Spinal cord (tissue), 10 donors: Measurements from ENCODE around the gene PCARE. TPM values are rescaled to one million over a fixed set of nuclear protein-coding genes. Genes with fewer than 3 reads are reported as not detected.

Source experiments
- DNase-seq, 6 donors: peaks; one replicate each; pipeline versions ENCODE4 v3.0.0 to v3.0.0-alpha.2; 2013 to 2015; ENCODE audit warnings: low spot score in 6 of 6, low read depth in 4 of 6
- H3K27ac ChIP-seq: one replicate; pipeline ENCODE4 v1.5.1; 2013; ENCODE audit warnings: low read depth, low read length, control low read depth
- H3K27me3 ChIP-seq: one replicate; pipeline ENCODE4 v1.6.1; 2013; ENCODE audit warnings: low read length; ENCODE audit not compliant: control insufficient read depth, insufficient read depth
- H3K36me3 ChIP-seq: one replicate; pipeline ENCODE4 v1.6.1; 2013; ENCODE audit warnings: low read length; ENCODE audit not compliant: control insufficient read depth, insufficient read depth
- H3K4me1 ChIP-seq: one replicate; pipeline ENCODE4 v1.6.1; 2013; ENCODE audit warnings: low read length; ENCODE audit not compliant: control insufficient read depth, insufficient read depth
- H3K4me3 ChIP-seq: one replicate; pipeline ENCODE4 v1.5.1; 2013; ENCODE audit warnings: low read depth, low read length, control low read depth
- H3K9me3 ChIP-seq: one replicate; pipeline ENCODE4 v1.6.1; 2013; ENCODE audit warnings: low read length; ENCODE audit not compliant: control insufficient read depth, insufficient read depth
- WGBS: methylation state at CpG from one replicate; pipeline ENCODE4 v1.1.5; 2013; ENCODE audit warnings: missing lambda C conversion rate; ENCODE audit not compliant: insufficient coverage; 5-methylcytosine and 5-hydroxymethylcytosine counted together
- long read RNA-seq, 4 donors: transcript quantifications; one replicate each; lab custom pipeline, GENCODE V29; 2026
- polyA plus RNA-seq, 2 donors: library from polyadenylated mRNA; unstranded; fragments of 120-200 nt; gene quantifications; one replicate each; pipeline ENCODE4 v1.2.1, GENCODE V29; 2013; ENCODE audit not compliant: insufficient read length in 2 of 2
- total RNA-seq, 2 donors: library from RNA; depleted of rRNA in 1 of 2; stranded (reverse); fragments of 120-200 nt in 1 of 2; fragments of >200 nt in 1 of 2; gene quantifications; one replicate each; pipeline versions ENCODE4 v1.2.3 to v1.2.4, GENCODE V29; 2013 to 2014
- donor health status: healthy.

Gene PCARE
- total RNA-seq (under 1 TPM in 1 of 2 donors, not detected in 1; 0.06 TPM), polyA plus RNA-seq (not detected)
- long read RNA-seq, donor 1 = 0 reads
- long read RNA-seq, donor 2 = 0 reads
- long read RNA-seq, donor 3 = 0 reads
- long read RNA-seq, donor 4 = 0 reads

GRCh38 chr2:29074411-29074810 lies at the start of gene PCARE:
TSS of gene PCARE (minus strand) at chr2:29074523. CDS start at chr2:29074261, 262 bp downstream.
- Histone ChIP-seq H3K4me3 (no peak within 1 kb of the TSS), H3K36me3 (peaks cover 4% of the 10 kb centered on the region), H3K27me3 (no peaks in the 10 kb centered on the region), H3K27ac (peak within 1 kb of the TSS; percentile 21), H3K9me3 (no peaks in the 10 kb centered on the region), H3K4me1 (peaks cover 43% of the 10 kb centered on the region)
- WGBS = 70% methylated on average over 5 of the region's 8 CpGs
- DNase-seq = peak in 2 of 6 donors; percentile 38 to 71

DNA sequence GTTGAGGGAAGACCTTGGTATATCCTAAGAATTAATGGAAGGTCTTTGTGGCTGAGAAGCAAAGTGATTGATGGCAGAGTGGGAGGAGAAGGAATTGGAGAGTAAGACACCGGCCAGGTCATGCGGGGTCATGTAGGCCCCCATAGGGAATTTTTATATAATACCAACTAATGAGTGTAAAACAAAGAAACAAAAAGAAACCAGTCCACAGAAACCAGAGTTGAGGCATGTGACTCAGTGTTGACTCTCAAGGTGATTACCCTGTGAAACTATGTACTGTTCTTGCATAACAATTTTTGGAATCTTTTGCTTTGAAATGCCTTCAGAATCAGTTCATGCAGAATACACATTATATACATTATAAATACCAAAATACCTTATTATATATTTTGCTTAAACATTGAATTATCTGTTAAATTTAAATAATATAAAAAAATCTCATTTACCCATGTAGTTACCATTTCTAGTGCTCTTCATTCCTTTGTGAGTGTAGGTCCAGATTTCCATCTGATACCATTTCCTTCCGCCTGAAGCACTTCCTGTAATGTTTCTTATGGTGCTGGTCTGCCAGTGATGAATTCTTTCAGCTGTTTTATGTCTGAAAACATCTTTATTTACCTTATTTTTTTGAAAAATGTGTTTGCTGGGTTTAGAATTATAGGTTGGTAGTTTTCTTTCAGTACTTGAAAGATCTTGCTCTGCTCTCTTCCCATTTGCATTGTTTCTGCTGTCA lies 49.5 kb upstream of the PCARE start:
- Histone ChIP-seq H3K4me3 (no peak overlapping the region), H3K9me3 (peaks cover 10% of the 10 kb centered on the region), H3K36me3 (no peaks in the 10 kb centered on the region), H3K27ac (no peak overlapping the region), H3K27me3 (no peaks in the 10 kb centered on the region), H3K4me1 (no peaks in the 10 kb centered on the region)
- DNase-seq = no peak
- WGBS = no CpG with 5 or more reads among the region's 3 CpGs

GRCh38 chr2:29120846-29121245 lies 46.5 kb upstream of the PCARE start:
- Histone ChIP-seq H3K27ac (no peak overlapping the region), H3K9me3 (peaks cover 10% of the 10 kb centered on the region), H3K4me1 (no peaks in the 10 kb centered on the region), H3K4me3 (no peak overlapping the region), H3K27me3 (no peaks in the 10 kb centered on the region), H3K36me3 (no peaks in the 10 kb centered on the region)
- no CpG with 5 or more reads among the region's 2 CpGs for WGBS
- DNase-seq = no peak

DNA sequence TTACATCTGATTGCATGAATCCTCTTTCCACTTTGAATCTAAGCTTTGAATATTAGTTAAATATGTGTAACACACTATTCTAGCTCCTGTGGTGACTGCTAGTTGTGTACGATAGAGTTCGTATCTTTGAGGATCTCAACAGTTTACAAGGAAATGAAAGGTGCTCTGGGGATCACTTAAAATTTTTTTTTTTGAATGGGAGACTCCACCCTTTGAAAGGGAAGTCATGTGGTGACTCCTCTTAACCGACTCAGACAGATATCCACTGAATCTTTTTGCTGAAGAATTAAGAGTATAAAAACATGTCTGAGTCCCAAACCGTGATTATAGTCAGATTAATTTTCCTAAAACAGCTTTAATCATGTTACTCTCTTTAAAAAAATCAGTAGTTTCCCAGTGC lies 44.9 kb upstream of the PCARE start:
- Histone ChIP-seq H3K4me3 (no peak overlapping the region), H3K27me3 (no peaks in the 10 kb centered on the region), H3K4me1 (peaks cover 3% of the 10 kb centered on the region), H3K27ac (no peak overlapping the region), H3K36me3 (no peaks in the 10 kb centered on the region), H3K9me3 (peaks cover 9% of the 10 kb centered on the region)
- no peak for DNase-seq
- WGBS = no CpG with 5 or more reads among the region's 4 CpGs

- no peaks in the 10 kb centered on the region for H3K9me3 ChIP-seq
- WGBS = 100% methylated on average over 1 of the region's 2 CpGs
- DNase-seq = no peak
- no peaks in the 10 kb centered on the region for H3K36me3 ChIP-seq
- no peak overlapping the region for H3K4me3 ChIP-seq
- H3K27ac ChIP-seq = no peak overlapping the region
- peaks cover 3% of the 10 kb centered on the region for H3K4me1 ChIP-seq
- no peaks in the 10 kb centered on the region for H3K27me3 ChIP-seq
Observed at GRCh38 chr2:29117636-29118303, 43.4 kb upstream of the PCARE start.

GRCh38 chr2:29115797-29116781 lies 41.8 kb upstream of the PCARE start:
- DNase-seq = peak; percentile 24 to 87 (median 57)
- 5% methylated on average over 45 of the region's 53 CpGs for WGBS
- Histone ChIP-seq H3K4me3 (peak overlapping the region; percentile 80), H3K4me1 (peaks cover 3% of the 10 kb centered on the region), H3K27ac (peak overlapping the region; percentile 57), H3K9me3 (no peaks in the 10 kb centered on the region), H3K27me3 (no peaks in the 10 kb centered on the region), H3K36me3 (no peaks in the 10 kb centered on the region)

GRCh38 chr2:29114946-29115609 lies 40.8 kb upstream of the PCARE start, which contains the start of gene CLIP4:
TSS of gene CLIP4 (plus strand) at chr2:29115415. CDS start at chr2:29121389, 5,974 bp downstream.
- Histone ChIP-seq H3K4me3 (peak within 1 kb of the TSS; percentile 80), H3K27ac (peak within 1 kb of the TSS; percentile 63), H3K36me3 (no peaks in the 10 kb centered on the region), H3K9me3 (no peaks in the 10 kb centered on the region), H3K4me1 (peaks cover 3% of the 10 kb centered on the region), H3K27me3 (no peaks in the 10 kb centered on the region)
- WGBS = 2% methylated on average over 75 of the region's 76 CpGs
- peak; percentile 28 to 90 (median 57) for DNase-seq

DNA sequence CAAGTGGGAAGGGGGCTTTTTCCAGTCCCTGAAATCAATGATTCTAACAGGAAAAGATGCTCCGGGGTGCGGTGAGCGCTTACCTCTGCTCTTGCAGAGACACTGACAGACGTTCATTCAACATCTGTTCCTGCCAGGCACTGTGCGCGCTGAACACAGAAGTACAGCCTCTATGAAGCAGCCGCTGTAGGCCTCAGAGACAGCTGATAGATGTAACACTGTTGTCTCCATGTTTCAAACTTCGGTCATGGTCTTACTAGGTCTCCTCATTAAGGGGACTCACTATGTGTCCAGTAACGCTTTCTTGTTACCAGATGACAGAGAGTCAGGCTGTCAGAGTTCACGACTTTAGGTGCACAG lies 40.2 kb upstream of the PCARE start:
- DNase-seq = peak in 2 of 6 donors; percentile 7 to 71
- Histone ChIP-seq H3K4me3 (peak overlapping the region; percentile 32), H3K27me3 (no peaks in the 10 kb centered on the region), H3K27ac (peak overlapping the region; percentile 63), H3K4me1 (peaks cover 3% of the 10 kb centered on the region), H3K36me3 (no peaks in the 10 kb centered on the region), H3K9me3 (no peaks in the 10 kb centered on the region)
- WGBS = 57% methylated on average over 10 of the region's 10 CpGs
